GM18873 (cell line): ENCODE results near the gene ABCF3.
"Not testable (repeated sequence)": the region's sequence is repeated elsewhere in the genome, so short reads cannot be mapped to it uniquely, and the experiment has no call there.

Experiments used
- ATAC-seq: cut with Tn5 transposase; IDR thresholded peaks from one replicate; pipeline ENCODE4 v1.9.1; 2021; ENCODE audit warnings: mild to moderate bottlenecking, moderate library complexity, moderate number of reproducible peaks; ENCODE audit not compliant: unreplicated experiment, low FRiP score

The ABCF3 gene

GRCh38 chr3:184186184-184186901 lies at the start of gene ABCF3:
ABCF3 (plus strand) TSS chr3:184186199; CDS start chr3:184186208, 9 bp downstream.
- peak; percentile 18 for ATAC-seq

- no peak for ATAC-seq
Measured at GRCh38 chr3:184140436-184140835, 45.6 kb upstream of the ABCF3 start.

- ATAC-seq = no peak
Measured at GRCh38 chr3:184142199-184142598, 43.8 kb upstream of the ABCF3 start.

GRCh38 chr3:184143327-184143726 lies 42.7 kb upstream of the ABCF3 start:
- no peak for ATAC-seq

GRCh38 chr3:184144505-184144904 lies 41.5 kb upstream of the ABCF3 start:
- no peak for ATAC-seq

- no peak for ATAC-seq
Measured at GRCh38 chr3:184145111-184145524, 40.9 kb upstream of the ABCF3 start.

GRCh38 chr3:184145751-184146270 lies 40.2 kb upstream of the ABCF3 start:
- no peak for ATAC-seq

- ATAC-seq = no peak
Measured at GRCh38 chr3:184148076-184148475, 37.9 kb upstream of the ABCF3 start.

- ATAC-seq = no peak
Measured at GRCh38 chr3:184149123-184149522, 36.9 kb upstream of the ABCF3 start.

GRCh38 chr3:184149770-184150169 lies 36.2 kb upstream of the ABCF3 start:
- ATAC-seq = not testable (repeated sequence)

- peak; percentile 45 for ATAC-seq
Measured at GRCh38 chr3:184154885-184155643, 30.9 kb upstream of the ABCF3 start, which contains the start of gene DVL3. DVL3 (plus strand) TSS chr3:184155377; CDS start chr3:184155636, 259 bp downstream.

GRCh38 chr3:184155644-184156521 lies 30.1 kb upstream of the ABCF3 start:
- peak; percentile 10 for ATAC-seq

- no peak for ATAC-seq
Measured at GRCh38 chr3:184156522-184156955, 29.5 kb upstream of the ABCF3 start.

- ATAC-seq = no peak
Measured at GRCh38 chr3:184157206-184157605, 28.8 kb upstream of the ABCF3 start.

- ATAC-seq = no peak
Measured at GRCh38 chr3:184158404-184158803, 27.6 kb upstream of the ABCF3 start.

GRCh38 chr3:184160456-184160855 lies 25.5 kb upstream of the ABCF3 start:
- no peak for ATAC-seq

- ATAC-seq = not testable (repeated sequence)
Measured at GRCh38 chr3:184162571-184163070, 23.4 kb upstream of the ABCF3 start.

GRCh38 chr3:184164648-184165330 lies 21.2 kb upstream of the ABCF3 start:
- no peak for ATAC-seq

GRCh38 chr3:184165543-184165942 lies 20.5 kb upstream of the ABCF3 start:
- ATAC-seq = no peak

- no peak for ATAC-seq
Measured at GRCh38 chr3:184166671-184167070, 19.3 kb upstream of the ABCF3 start.
